Measurements from ENCODE around the gene ACTL9. TPM values are rescaled to one million over a fixed set of nuclear protein-coding genes. Genes with fewer than 3 reads are reported as not detected.
"Not testable (repeated sequence)": the region's sequence is repeated elsewhere in the genome, so short reads cannot be mapped to it uniquely, and the experiment has no call there.

ACTL9 gene
- total and polyA plus RNA-seq, 10 of the 15 experiments (the other 5 are each of a cell fraction or from before 2014, with no cell fraction given), result not detected

DNA sequence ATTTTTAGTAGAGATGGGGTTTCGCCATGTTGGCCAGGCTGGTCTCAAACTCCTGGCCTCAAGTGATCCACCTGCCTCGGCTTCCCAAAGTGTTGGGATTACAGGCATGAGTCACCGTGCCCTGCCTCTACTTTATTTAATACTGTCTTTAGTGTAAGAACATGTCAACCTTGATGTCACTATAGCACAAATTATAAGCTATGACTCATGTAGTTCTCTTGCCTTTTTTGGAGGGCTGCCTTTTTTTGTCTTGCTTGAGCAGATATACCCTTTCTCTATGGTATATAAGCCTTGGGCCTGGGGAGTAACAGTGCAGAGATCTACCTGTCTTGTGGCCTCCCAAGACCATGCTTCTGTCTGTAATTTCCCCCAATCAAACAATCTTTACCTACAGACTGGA is 6.7 kb upstream of the ACTL9 start:
- H4K20me1 ChIP-seq (ENCODE audit: control insufficient read depth, insufficient read depth); H3K79me2 ChIP-seq (ENCODE audit: control insufficient read depth, insufficient read depth, low read length); RAD21 ChIA-PET (ENCODE audit: unreplicated experiment); H3K9me3 ChIP-seq (replicated peaks; ENCODE audit: control insufficient read depth, insufficient read depth, low read length); SMC1A ChIA-PET (ENCODE audit: uncharacterized antibody, unreplicated experiment); H3K27me3 ChIP-seq (replicated peaks in 1 of 2; ENCODE audit: control insufficient read depth in 2 of 2, insufficient read depth in 2 of 2, low read length in 1 of 2); intact Hi-C loops (cut with micrococcal nuclease; ENCODE audit: unreplicated experiment); H3K9ac ChIP-seq (ENCODE audit: control insufficient read depth, insufficient read depth, low read length); H3K4me1 ChIP-seq (ENCODE audit: control insufficient read depth, insufficient read depth, low read length); H3K27ac ChIP-seq (ENCODE audit: control insufficient read depth, insufficient read depth); FAIRE-seq; BruUV-seq (replicated peaks); ATAC-seq; H3K4me3 ChIP-seq; H3K36me3 ChIP-seq (ENCODE audit: control insufficient read depth in 2 of 2, insufficient read depth in 2 of 2, low read length in 1 of 2); POLR2A ChIA-PET; DNase-seq (ENCODE audit: low read depth, low spot score); in situ Hi-C loops (cut with MboI); CTCF ChIA-PET; H2AFZ ChIP-seq (ENCODE audit: control insufficient read depth, low read depth, low read length); H3K4me2 ChIP-seq (ENCODE audit: control insufficient read depth, insufficient read depth): not testable (repeated sequence)
- 39% methylated on average over 3 of the region's 3 CpGs for WGBS (ENCODE audit: insufficient coverage, insufficient replicate concordance, low lambda C conversion rate, missing lambda C conversion rate)

GRCh38 chr19:8703223-8703622 is 4.6 kb upstream of the ACTL9 start:
- SMC1A ChIA-PET (ENCODE audit: uncharacterized antibody, unreplicated experiment), result no interaction called here
- Histone ChIP-seq H3K9me3 (replicated peaks; ENCODE audit: control insufficient read depth, insufficient read depth, low read length) (no peaks in the 10 kb centered on the region), H2AFZ (ENCODE audit: control insufficient read depth, low read depth, low read length) (no peak overlapping the region), H3K9ac (ENCODE audit: control insufficient read depth, insufficient read depth, low read length) (no peak overlapping the region), H3K79me2 (ENCODE audit: control insufficient read depth, insufficient read depth, low read length) (no peaks in the 10 kb centered on the region), H4K20me1 (ENCODE audit: control insufficient read depth, insufficient read depth) (no peaks in the 10 kb centered on the region), H3K4me1 (ENCODE audit: control insufficient read depth, insufficient read depth, low read length) (no peaks in the 10 kb centered on the region), H3K27me3 (replicated peaks in 1 of 2; ENCODE audit: control insufficient read depth in 2 of 2, insufficient read depth in 2 of 2, low read length in 1 of 2) (no peaks in the 10 kb centered on the region), H3K36me3 (ENCODE audit: control insufficient read depth in 2 of 2, insufficient read depth in 2 of 2, low read length in 1 of 2) (no peaks in the 10 kb centered on the region), H3K4me2 (ENCODE audit: control insufficient read depth, insufficient read depth) (no peak overlapping the region), H3K4me3 (no peak overlapping the region), H3K27ac (ENCODE audit: control insufficient read depth, insufficient read depth) (no peak overlapping the region)
- 5% methylated on average over 7 of the region's 7 CpGs for WGBS (ENCODE audit: insufficient coverage, insufficient replicate concordance, low lambda C conversion rate, missing lambda C conversion rate)
- DNase-seq (ENCODE audit: low read depth, low spot score) (no peak), ATAC-seq (no peak), FAIRE-seq (no peak)
- POLR2A ChIA-PET, result no interaction called here
- no TSS peak for BruUV-seq (replicated peaks)
- in situ Hi-C loops (cut with MboI) (no loop called here), intact Hi-C loops (cut with micrococcal nuclease; ENCODE audit: unreplicated experiment) (no loop called here)
- RAD21 ChIA-PET (ENCODE audit: unreplicated experiment), result no interaction called here
- CTCF ChIA-PET, result no interaction called here
- no peak for TF ChIP-seq MXI1 (IDR thresholded peaks at IDR 0.05; ENCODE audit: low read depth, low read length)
- no peak for TF ChIP-seq NR2C2 (IDR thresholded peaks at IDR 0.05; ENCODE audit: borderline replicate concordance, control insufficient read depth, insufficient read length, low read depth)
- no peak for TF ChIP-seq RBBP5 (conservative IDR thresholded peaks at IDR 0.05)
- no peak for TF ChIP-seq SREBF1 (IDR thresholded peaks at IDR 0.05; ENCODE audit: low read length)
- TF ChIP-seq STAT1 (conservative IDR thresholded peaks at IDR 0.05), result no peak
- TF ChIP-seq FOXK2 (IDR thresholded peaks at IDR 0.05), result no peak
- no peak for TF ChIP-seq GABPA (IDR thresholded peaks at IDR 0.05; ENCODE audit: low read depth)
- no peak for TF ChIP-seq NKRF (conservative IDR thresholded peaks at IDR 0.05)
- TF ChIP-seq, protein P1, sequence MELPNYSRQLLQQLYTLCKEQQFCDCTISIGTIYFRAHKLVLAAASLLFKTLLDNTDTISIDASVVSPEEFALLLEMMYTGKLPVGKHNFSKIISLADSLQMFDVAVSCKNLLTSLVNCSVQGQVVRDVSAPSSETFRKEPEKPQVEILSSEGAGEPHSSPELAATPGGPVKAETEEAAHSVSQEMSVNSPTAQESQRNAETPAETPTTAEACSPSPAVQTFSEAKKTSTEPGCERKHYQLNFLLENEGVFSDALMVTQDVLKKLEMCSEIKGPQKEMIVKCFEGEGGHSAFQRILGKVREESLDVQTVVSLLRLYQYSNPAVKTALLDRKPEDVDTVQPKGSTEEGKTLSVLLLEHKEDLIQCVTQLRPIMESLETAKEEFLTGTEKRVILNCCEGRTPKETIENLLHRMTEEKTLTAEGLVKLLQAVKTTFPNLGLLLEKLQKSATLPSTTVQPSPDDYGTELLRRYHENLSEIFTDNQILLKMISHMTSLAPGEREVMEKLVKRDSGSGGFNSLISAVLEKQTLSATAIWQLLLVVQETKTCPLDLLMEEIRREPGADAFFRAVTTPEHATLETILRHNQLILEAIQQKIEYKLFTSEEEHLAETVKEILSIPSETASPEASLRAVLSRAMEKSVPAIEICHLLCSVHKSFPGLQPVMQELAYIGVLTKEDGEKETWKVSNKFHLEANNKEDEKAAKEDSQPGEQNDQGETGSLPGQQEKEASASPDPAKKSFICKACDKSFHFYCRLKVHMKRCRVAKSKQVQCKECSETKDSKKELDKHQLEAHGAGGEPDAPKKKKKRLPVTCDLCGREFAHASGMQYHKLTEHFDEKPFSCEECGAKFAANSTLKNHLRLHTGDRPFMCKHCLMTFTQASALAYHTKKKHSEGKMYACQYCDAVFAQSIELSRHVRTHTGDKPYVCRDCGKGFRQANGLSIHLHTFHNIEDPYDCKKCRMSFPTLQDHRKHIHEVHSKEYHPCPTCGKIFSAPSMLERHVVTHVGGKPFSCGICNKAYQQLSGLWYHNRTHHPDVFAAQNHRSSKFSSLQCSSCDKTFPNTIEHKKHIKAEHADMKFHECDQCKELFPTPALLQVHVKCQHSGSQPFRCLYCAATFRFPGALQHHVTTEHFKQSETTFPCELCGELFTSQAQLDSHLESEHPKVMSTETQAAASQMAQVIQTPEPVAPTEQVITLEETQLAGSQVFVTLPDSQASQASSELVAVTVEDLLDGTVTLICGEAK (IDR thresholded peaks at IDR 0.05; ENCODE audit: borderline replicate concordance), result no peak
- TF ChIP-seq NRF1 (conservative IDR thresholded peaks at IDR 0.05; ENCODE audit: low read depth, low read length), result no peak
- no peak for TF ChIP-seq FOXM1 (IDR thresholded peaks at IDR 0.05; ENCODE audit: low read depth, low read length)
- TF ChIP-seq SPI1 (IDR thresholded peaks at IDR 0.05; ENCODE audit: borderline replicate concordance, insufficient read depth, low read depth, low read length), result no peak
- TF ChIP-seq ESRRA (IDR thresholded peaks at IDR 0.05; ENCODE audit: low read length), result no peak
- TF ChIP-seq POLR2AphosphoS2 (IDR thresholded peaks at IDR 0.05; ENCODE audit: low read depth, low read length), result no peak

Data from GM12878 (cell line).